WTC11 (cell line): ENCODE data around the gene TRPM4. TPM values are rescaled to one million over a fixed set of nuclear protein-coding genes. Genes with fewer than 3 reads are reported as not detected.

ENCODE experiments used
- ATAC-seq: fragments of 200-7000 bp; cut with Tn5 transposase; 2 replicates; pipeline ENCODE4 v1.10.0; 2021; ENCODE audit warnings: mild to moderate bottlenecking, moderate library complexity
- CTCF ChIA-PET: fragments of 300-600 bp; sonication (Branson Sonifier 250); formaldehyde crosslinking; loops from one replicate; lab custom pipeline; 2021; ENCODE audit warnings: antibody characterized with exemption; lab: Charles Lee
- POLR2A ChIA-PET: fragments of 350-600 bp; sonication (Branson Sonifier 250); formaldehyde crosslinking; loops from one replicate; lab custom pipeline; 2021; ENCODE audit warnings: antibody characterized with exemption; lab: Charles Lee
- DNase-seq: peaks from one replicate; pipeline ENCODE4 v3.0.0; 2021; ENCODE audit warnings: low spot score
- H3K27ac Mint-ChIP-seq: 2 replicates; pipeline ENCODE4 v1.8.0; 2021; ENCODE audit warnings: mixed read lengths
- H3K27me3 Mint-ChIP-seq: 2 replicates; pipeline ENCODE4 v1.8.0; 2021; ENCODE audit warnings: low read depth, mild to moderate bottlenecking, moderate library complexity, mixed read lengths
- H3K36me3 Mint-ChIP-seq: 2 replicates; pipeline ENCODE4 v1.8.0; 2021; ENCODE audit warnings: mixed read lengths
- H3K4me1 Mint-ChIP-seq: 2 replicates; pipeline ENCODE4 v1.8.0; 2022; ENCODE audit warnings: mixed read lengths
- H3K4me3 Mint-ChIP-seq: 2 replicates; pipeline ENCODE4 v1.8.0; 2021; ENCODE audit warnings: mild to moderate bottlenecking, moderate library complexity, mixed read lengths
- H3K9me3 Mint-ChIP-seq: 2 replicates; pipeline ENCODE4 v1.8.0; 2021; ENCODE audit warnings: mixed read lengths
- AR ChIP-seq: fragments of 250-450 bp; sonication (Bioruptor Pico); IDR thresholded peaks from 2 replicates; pipeline ENCODE4 v1.9.0; 2021; ENCODE audit warnings: mild to moderate bottlenecking
- ESRRA ChIP-seq: sonication (generic); formaldehyde crosslinking; IDR thresholded peaks from 2 replicates; pipeline ENCODE4 v1.8.1; 2022; ENCODE audit warnings: mild to moderate bottlenecking, missing genetic modification reagents, borderline replicate concordance
- FOXP1 ChIP-seq: sonication (generic); formaldehyde crosslinking; IDR thresholded peaks from 2 replicates; pipeline ENCODE4 v1.8.0; 2022; ENCODE audit warnings: missing genetic modification reagents, mild to moderate bottlenecking, moderate library complexity, borderline replicate concordance
- FOXP4 ChIP-seq: sonication (generic); formaldehyde crosslinking; IDR thresholded peaks from 2 replicates; pipeline ENCODE4 v1.8.0; 2022; ENCODE audit warnings: mild to moderate bottlenecking, missing genetic modification reagents
- NFE2L1 ChIP-seq: sonication (generic); formaldehyde crosslinking; IDR thresholded peaks from 2 replicates; pipeline ENCODE4 v1.8.1; 2023; ENCODE audit warnings: missing genetic modification reagents
- PRRX2 ChIP-seq: fragments of 250-450 bp; sonication (Bioruptor Pico); IDR thresholded peaks from 2 replicates; pipeline ENCODE4 v1.8.0; 2021; ENCODE audit warnings: mild to moderate bottlenecking
- RELA ChIP-seq: sonication (generic); formaldehyde crosslinking; IDR thresholded peaks from 2 replicates; pipeline ENCODE4 v1.8.1; 2022; ENCODE audit warnings: missing genetic modification reagents, mild to moderate bottlenecking, borderline replicate concordance
- ZBTB43 ChIP-seq: sonication (generic); formaldehyde crosslinking; IDR thresholded peaks from 2 replicates; pipeline ENCODE4 v1.8.1; 2023; ENCODE audit warnings: mild to moderate bottlenecking, missing genetic modification reagents
- ZNF416 ChIP-seq: fragments of 250-450 bp; sonication (Bioruptor Pico); IDR thresholded peaks from 2 replicates; pipeline ENCODE4 v1.9.0; 2021; ENCODE audit warnings: mild to moderate bottlenecking, inconsistent platforms
- ZNF512 ChIP-seq: sonication (generic); formaldehyde crosslinking; IDR thresholded peaks from 2 replicates; pipeline ENCODE4 v1.8.1; 2022; ENCODE audit warnings: missing genetic modification reagents, borderline replicate concordance
- ZNF532 ChIP-seq: fragments of 250-450 bp; sonication (Bioruptor Pico); IDR thresholded peaks from 2 replicates; pipeline ENCODE4 v1.9.0; 2021; ENCODE audit warnings: mild to moderate bottlenecking, borderline replicate concordance
- total RNA-seq: library from RNA; stranded (reverse); gene quantifications from 3 replicates; pipeline ENCODE4 v1.2.3, GENCODE V29; 2021

Gene TRPM4
- total RNA-seq, 1 experiment from 2014 or later: 15.5 TPM

GRCh38 chr19:49193822-49194394, 36.3 kb downstream of the TRPM4 start (continued):
- TF ChIP-seq ZNF532 (CRISPR knock-in tag): no peak
- no peak for TF ChIP-seq FOXP4
- no peak for TF ChIP-seq ESRRA
- TF ChIP-seq ZNF416 (CRISPR knock-in tag): no peak
- no peak for TF ChIP-seq RELA (CRISPR knock-in tag)
- no peak for TF ChIP-seq AR (CRISPR knock-in tag)

GRCh38 chr19:49194408-49194807, 36.8 kb downstream of the TRPM4 start:
- CTCF ChIA-PET: interaction anchor here (5.3 kb wide), 1 partner anchor 45 kb away, joined by 98 read pairs; no protein-coding TSS in a partner anchor
- POLR2A ChIA-PET: interaction anchor here (0.7 kb wide), 1 partner anchor 99 kb away, joined by 5 read pairs; no protein-coding TSS in a partner anchor

GRCh38 chr19:49196527-49197240, 39.1 kb downstream of the TRPM4 start:
- TF ChIP-seq ZNF512 (CRISPR knock-in tag) (peak; percentile 46; the same call in 1 of the 2 replicates), ZBTB43 (CRISPR knock-in tag) (no peak)
- H3K27ac Mint-ChIP-seq: no peak overlapping the region
- peaks cover 7% of the 10 kb centered on the region for H3K27me3 Mint-ChIP-seq
- no peaks in the 10 kb centered on the region for H3K4me1 Mint-ChIP-seq
- ATAC-seq (no peak), DNase-seq (no peak)
- POLR2A ChIA-PET: interaction anchor here (0.6 kb wide), 1 partner anchor 66 kb away, joined by 3 read pairs; no protein-coding TSS in a partner anchor
- no peak overlapping the region for H3K4me3 Mint-ChIP-seq
- H3K9me3 Mint-ChIP-seq: no peaks in the 10 kb centered on the region
- H3K36me3 Mint-ChIP-seq: peaks cover 3% of the 10 kb centered on the region; the same call in 1 of the 2 replicates
- CTCF ChIA-PET: interaction anchor here (0.6 to 5.3 kb wide), 10 partner anchors 14 to 1562 kb away, joined by 3 to 98 read pairs (median 4); no protein-coding TSS in a partner anchor

More at GRCh38 chr19:49194408-49194807, 36.8 kb downstream of the TRPM4 start:
- Mint-ChIP-seq H3K36me3 (peaks cover 12% of the 10 kb centered on the region), H3K27ac (no peak overlapping the region), H3K27me3 (peaks cover 7% of the 10 kb centered on the region), H3K4me1 (no peaks in the 10 kb centered on the region), H3K9me3 (peaks cover 7% of the 10 kb centered on the region), H3K4me3 (no peak overlapping the region)
- ATAC-seq (no peak), DNase-seq (no peak)
- no peak for TF ChIP-seq NFE2L1
- TF ChIP-seq PRRX2: no peak
- TF ChIP-seq FOXP1 (CRISPR knock-in tag): no peak
